HK-2 (cell line): Measurements from ENCODE around the gene MDGA2.

Experiments
- DNase-seq: peaks from one replicate; pipeline ENCODE4 v3.0.0-alpha.2; 2018; ENCODE audit not compliant: unreplicated experiment

Gene MDGA2

DNA sequence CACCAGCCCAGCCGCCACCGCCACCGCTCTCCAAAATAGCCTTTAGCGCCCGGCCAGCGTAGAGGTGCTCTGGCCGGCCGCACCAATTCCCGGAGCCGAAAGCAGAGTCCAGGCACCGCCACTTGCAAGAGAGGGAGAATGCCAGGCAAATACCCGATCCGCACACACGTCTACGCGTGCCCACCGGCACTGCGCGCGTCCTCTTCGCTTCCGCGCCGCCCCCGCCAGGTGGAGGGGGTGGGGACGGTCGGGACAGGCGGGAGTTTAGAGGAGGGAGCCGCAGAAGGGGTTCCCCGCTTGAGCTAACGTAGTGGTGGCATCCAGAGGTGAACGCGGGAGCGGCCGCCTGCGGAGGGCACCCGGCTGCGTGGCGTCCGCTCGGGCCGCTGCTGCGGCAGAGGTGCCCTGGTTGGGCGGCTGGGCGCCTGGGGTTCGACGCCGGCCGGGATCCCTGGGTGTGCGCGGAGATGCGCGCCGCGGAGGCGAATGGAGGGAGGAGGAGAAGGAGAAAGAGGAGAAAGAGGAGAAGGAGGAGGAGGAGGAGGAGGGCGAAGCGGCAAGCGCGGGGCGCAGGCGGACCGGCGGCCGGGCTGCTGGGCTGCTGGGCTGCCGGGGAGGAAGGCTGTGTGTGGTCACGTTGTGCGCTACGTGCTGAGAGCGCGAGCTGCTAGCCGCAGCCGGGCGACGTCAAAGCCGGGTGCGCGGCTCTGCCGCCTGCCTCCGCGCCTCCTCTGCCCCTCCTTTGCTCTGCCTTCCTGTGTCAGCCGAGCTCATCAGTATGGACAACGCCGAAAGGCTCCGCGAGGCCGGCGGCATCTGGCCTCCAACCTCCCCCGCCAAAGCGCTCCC is at the start of gene MDGA2:
MDGA2 (minus strand) TSS at position 140 of the 849 bp plus-strand sequence.
- DNase-seq = peak; percentile 87

DNA sequence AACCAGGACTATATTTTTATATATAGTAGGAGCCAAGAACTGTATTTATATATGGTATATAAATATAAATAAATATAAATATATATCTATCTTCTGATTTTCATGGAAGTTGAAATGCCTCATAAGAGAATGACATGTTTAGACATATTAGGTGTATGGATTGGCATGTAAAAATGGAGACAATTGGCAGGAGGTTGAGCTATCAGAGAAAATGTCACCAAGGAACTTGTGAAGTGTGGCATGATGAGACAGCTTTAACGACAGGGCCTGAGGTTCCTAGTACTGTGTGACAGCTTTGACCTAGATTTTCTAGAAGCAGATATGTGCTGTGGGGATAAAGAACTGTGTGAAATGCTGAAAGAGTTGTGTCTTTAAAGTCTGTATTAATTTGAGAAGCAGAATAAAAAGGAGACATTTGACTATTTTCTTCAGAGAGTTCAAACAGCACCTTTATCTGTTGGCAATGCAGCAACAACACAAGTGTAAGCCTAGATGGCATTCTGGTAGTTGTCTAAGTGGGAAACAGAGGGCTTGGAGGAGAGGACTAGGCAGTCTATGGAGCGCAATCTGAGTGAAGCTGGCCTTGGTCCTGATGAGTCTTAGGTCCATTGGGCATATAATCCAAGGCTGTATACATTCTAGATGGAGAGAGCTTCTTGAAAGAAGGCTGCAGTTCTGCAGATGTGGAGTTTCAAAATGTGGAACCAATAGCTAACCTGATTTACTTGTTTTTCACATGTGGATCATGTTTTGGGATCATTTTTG is 47.7 kb upstream of the MDGA2 start:
- DNase-seq = no peak

- DNase-seq = no peak
Measured at GRCh38 chr14:47720281-47720680, 44.9 kb upstream of the MDGA2 start.

DNA sequence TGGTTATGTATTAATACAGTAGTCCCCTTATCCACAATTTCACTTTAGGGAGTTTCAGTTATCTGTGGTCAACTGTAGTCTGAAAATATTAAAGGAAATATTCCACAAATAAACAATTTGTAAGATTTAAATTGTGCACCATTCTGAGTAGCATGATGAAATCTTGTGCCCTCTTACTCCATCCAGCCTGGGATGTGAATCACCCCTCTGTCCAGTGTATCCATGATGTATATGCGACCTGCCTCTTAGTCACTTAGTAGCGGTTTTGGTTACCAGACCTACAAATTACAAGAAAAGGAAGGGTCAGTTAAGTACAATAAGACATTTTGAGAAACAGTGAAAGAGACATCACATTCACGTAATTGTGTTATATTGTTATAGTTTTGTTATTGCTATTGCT is 39.9 kb upstream of the MDGA2 start:
- no peak for DNase-seq

- no peak for DNase-seq
Measured at GRCh38 chr14:47710581-47710980, 35.2 kb upstream of the MDGA2 start.

DNA sequence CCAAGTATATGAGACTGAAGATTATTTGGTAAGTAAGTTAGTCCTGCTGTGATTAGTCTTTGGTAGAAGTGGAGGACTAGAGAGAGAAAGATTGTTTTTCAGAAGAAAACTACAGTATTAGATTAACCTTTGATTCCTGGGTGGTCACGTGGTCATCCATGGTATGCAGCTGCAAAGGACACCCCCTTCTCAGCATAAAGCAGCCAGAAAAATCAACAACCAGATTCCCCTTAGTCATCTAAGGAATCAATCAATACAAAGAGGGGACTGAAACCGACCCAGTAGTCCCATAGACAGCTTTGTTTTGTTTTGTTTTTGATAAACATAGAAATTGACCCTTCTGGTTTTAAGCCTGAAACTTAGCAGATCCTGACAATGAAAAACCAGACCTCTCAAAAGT is 30.3 kb upstream of the MDGA2 start:
- no peak for DNase-seq

DNA sequence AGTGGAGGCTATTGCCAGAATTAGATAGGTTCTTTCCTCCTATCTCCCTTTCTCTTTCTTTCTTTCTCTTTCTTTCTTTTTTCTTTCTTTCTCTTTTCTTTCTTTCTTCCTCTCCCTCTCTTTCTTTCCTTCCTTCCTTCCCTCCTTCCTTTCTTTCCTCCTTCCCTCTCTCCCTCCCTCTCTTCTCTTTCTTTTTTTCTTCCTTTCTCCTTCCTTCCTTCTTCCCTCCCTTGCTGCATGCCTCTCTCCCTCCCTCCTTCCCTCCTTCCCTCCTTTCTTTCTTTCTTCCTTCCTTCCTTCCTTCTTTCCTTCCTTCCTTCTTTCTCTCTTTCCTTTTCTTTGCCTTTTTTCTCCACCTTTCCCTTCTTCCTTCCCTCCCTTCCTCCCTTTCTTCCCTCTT is 16.4 kb upstream of the MDGA2 start:
- no peak for DNase-seq

DNA sequence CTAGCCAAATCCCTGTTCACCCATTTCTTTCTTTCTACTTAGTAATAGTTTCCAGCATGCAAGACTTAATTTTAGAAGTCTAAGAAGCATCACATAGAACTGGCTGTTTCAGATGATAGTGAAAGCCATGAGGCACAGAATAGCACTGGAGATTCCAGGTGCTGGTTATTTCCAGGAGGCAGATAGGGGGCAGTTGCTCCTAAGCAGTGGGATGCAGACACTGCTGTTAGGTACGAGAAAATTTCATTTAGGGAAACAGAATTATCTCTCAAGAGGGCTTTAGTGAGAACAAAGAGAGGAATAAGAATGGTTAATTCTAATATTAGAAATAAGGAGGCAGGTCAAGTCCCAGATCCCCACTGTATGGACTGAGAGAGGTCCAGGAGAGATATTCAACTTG is 3.6 kb upstream of the MDGA2 start:
- no peak for DNase-seq

- no peak for DNase-seq
Measured at GRCh38 chr14:47678157-47678556, 2.8 kb upstream of the MDGA2 start.

- DNase-seq = no peak
Measured at GRCh38 chr14:47676315-47676617, 861 bp upstream of the MDGA2 start.

DNA sequence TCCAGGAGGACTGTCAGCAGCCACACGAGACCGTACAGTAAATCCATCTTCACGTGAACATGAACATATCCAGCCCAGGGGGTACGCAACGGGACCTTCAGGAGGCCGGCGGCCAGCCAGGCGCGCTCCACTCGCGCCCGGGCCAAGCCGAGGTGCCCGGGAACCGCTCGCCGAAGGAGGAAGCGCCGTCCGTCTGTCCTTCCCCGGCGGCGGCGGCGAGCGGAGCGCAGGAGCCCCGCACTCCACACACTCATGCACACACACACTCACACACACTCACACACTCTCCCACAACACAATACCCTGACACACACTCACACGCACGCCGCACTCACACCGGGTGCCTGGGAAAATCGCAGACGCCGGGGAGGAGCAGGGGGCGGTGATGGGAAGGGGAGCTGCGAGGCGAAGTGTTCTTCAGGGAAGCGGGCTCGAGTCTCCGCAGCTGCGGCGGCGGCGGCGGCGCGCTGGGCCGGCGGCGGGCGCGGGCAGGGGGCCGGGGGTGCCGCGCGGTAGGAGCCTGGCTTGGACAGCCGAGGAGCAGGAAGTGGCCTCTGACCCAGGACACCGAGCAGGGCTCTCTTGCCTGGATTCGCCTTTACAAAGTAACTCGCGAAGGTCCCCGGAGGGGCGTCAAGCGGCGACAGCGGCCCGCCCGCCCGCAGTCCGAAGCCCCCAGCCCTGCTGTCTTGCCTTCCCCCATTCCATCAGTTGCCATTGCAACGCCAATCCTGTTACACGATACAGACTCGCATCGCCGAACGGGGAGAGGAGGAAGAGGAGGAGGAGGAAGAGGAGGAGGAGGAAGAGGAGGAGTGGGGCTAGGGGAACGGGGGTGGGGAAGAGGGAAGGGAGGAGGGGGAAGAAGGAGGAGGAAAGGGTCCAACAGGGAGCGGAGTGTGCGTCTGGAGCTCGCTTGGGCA is 601 bp downstream of the MDGA2 start:
- no peak for DNase-seq

- peak; percentile 49 for DNase-seq
Measured at GRCh38 chr14:47674148-47674542, 1.3 kb downstream of the MDGA2 start.

- no peak for DNase-seq
Measured at GRCh38 chr14:47665337-47666134, 9.9 kb downstream of the MDGA2 start.

DNA sequence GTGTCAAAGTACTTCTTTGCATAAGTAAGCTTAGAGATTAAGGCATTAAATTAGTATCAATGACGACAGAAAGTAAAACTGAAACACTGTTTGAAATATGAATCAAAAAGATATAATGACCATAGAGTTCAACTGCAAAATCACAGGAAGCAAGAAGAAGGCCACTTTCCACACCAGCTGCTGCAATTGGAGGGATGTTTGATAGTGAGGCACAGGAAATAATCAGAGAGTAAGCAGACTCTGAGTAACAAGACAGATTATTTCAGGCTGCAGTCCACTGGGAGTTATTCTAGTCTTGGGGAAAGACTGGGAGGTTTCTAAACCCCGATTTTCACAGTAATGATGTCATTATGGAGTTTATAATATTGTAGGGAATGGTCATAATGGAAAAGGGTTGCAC is 12.9 kb downstream of the MDGA2 start:
- no peak for DNase-seq

DNA sequence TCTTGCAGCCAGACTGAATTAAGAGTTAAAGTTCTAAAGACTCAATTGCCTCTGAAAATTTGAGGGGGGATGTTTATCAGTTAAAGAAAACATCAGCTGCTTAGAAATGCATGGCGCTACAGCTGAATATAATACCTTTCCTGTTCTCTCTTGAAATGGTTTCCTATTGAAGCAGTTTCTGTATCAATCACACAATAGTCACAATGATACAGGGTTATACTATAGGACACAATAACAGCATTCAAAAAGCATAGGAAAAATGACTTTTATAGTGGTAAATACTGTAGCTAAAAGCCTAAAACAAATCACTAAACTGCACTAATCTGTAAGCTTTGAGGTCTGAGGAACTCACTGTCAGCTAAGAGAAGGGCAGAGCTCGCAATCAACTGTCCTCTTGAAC is 15.2 kb downstream of the MDGA2 start:
- DNase-seq = no peak

- DNase-seq = no peak
Measured at GRCh38 chr14:47658041-47658440, 17.4 kb downstream of the MDGA2 start.

DNA sequence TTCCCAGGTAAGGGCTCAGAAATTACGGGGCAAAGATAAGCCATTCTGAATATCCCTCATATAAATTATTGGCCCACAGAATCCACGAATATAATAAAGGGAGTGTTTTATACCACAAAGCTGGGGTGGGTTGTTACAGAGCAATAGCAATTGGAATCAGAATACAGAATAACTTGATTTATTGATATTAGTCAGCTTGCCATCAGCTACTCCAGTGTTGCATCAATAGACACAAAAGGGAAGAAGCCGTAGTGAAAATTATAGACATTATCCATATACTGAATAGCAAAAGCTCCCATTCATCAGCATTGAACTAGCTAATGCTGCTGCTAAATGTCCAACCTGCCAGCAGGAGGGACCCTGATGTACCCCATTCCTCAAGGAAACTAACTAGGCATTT is 18.3 kb downstream of the MDGA2 start:
- DNase-seq = no peak

- no peak for DNase-seq
Measured at GRCh38 chr14:47651337-47651736, 24.1 kb downstream of the MDGA2 start.

- DNase-seq = no peak
Measured at GRCh38 chr14:47637753-47638152, 37.7 kb downstream of the MDGA2 start.

GRCh38 chr14:47626151-47627035 is 49.0 kb downstream of the MDGA2 start:
- DNase-seq = no peak
